GM19043 (cell line): ENCODE data around the gene DNER.

Experiments used
- ATAC-seq: cut with Tn5 transposase; IDR thresholded peaks from one replicate; pipeline ENCODE4 v1.9.1; 2021; ENCODE audit warnings: low read depth; ENCODE audit not compliant: unreplicated experiment

Gene DNER

DNA sequence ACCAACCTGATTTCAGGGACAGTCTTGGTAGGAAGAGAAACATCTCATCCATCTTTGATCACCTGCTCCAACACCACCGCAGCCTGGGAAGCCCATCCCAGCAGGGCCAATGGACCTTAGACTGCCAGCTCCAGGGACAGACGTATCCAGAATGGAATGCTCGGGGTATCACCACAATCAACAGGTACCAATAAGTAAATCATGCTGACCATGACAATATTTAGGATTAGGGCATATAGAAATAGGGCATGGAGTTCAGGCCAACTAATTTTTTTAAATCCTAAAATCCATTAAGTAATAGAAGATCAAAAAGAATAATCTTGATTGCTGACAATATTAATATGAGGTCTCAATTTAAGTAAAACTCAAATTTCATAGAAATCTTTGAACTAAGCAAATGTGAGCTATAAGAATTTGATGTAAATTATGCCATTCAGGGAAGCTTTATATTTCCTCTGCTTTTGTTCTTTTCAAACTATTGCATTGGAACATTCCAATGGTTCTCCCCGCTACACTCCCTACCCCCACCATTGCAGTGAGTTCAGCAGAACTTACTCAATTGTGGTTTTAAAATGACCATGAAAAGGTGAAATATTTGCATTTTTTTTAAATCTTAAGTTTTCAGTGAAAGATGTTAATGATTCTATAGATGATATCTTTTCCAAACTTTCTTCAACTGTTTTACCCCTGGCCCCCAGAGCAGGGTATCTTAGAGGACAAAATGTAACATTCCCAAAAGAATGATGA is 138.6 kb downstream of the DNER start:
- ATAC-seq: no peak

DNA sequence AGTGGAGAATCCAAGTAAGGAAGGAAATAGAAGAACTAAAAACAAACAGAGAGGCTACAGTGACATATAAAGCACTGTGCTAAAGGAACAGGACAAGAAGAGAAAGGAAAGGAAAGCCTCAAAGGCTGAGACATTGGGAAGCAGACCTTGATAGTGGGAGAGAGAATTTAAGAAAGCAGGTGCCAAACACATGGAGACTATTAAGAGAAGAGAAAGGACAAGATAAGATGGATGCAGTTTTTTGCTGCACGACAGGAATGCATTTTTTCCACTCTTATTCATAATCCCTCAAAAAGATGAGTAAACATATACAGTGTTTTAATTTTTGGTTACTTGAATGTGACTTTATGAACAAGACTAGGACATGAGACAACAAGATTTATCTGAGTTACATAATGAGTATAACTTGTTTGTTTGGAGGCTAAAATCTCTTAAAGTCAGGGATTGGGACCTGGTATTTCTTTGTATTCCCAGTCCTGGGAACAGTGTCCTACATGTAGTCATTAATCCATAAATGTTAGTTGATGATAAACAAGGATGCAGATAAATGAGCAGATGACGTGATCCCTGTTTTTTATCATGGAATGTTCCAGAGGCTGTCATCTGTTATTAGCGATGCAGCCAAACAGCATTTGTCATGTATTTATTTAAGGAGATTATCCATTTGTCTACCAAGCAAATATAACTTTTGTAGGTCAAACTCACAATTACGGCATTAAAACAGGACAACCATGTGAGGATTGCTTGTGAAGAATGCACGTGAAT is 141.7 kb downstream of the DNER start:
- no peak for ATAC-seq

DNA sequence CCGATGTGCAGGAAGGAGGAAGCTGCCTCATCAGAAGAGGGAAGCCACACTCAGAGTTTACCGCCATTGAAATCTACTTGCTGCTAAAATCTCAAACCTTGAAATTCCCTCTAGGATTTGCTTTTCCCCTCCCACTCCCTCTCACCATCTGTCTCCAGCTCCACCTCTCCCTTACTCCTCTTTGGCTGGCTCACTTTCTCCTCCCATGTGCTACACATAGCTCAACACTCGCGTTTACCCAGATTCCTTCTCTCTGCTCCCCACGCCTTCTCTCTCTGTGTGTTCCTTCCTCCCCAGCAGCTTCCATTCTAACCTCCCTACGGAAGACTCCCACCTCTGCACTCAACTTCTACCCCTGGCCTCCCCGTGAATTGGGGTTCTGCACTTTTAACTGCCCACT is 143.1 kb downstream of the DNER start:
- no peak for ATAC-seq

GRCh38 chr2:229566370-229566769 is 148.0 kb downstream of the DNER start:
- no peak for ATAC-seq

- no peak for ATAC-seq
Measured at GRCh38 chr2:229564300-229564907, 150.0 kb downstream of the DNER start.

DNA sequence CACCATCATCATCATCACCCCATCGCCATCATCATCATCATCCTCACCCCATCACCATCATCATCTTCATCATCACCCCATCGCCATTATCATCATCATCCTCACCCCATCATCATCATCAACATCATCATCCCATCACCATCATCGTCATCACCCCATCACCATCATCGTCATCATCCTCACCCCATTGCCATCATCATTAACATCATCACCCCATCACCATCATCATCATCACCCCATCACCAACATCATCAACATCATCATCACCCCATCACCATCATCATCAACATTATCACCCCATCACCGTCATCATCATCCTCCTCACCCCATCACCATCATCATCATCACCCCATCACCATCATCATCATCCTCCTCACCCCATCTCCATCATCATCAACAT is 151.0 kb downstream of the DNER start:
- ATAC-seq: no peak

GRCh38 chr2:229562472-229563127 is 151.8 kb downstream of the DNER start:
- ATAC-seq: no peak

GRCh38 chr2:229559986-229560385 is 154.4 kb downstream of the DNER start:
- ATAC-seq: no peak

DNA sequence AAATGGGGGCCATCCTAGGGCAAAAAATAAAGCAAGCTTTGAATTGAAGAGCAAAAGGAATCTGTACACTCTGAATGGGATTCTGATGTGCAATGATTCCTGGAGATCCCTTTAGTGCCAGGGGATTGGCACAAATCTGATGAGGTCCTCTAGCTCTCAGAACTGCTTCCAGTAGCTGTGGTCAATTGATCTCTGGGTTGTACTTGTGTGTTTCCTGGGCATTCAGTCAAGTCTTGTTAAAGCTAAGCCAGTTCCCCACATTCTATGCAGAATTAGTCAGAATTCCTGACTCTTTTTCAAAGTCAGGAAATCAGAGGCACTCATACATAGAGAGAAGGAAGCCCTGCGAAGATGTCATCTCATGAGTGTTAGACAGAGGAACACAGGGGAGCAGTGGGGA is 161.3 kb downstream of the DNER start:
- ATAC-seq: no peak

DNA sequence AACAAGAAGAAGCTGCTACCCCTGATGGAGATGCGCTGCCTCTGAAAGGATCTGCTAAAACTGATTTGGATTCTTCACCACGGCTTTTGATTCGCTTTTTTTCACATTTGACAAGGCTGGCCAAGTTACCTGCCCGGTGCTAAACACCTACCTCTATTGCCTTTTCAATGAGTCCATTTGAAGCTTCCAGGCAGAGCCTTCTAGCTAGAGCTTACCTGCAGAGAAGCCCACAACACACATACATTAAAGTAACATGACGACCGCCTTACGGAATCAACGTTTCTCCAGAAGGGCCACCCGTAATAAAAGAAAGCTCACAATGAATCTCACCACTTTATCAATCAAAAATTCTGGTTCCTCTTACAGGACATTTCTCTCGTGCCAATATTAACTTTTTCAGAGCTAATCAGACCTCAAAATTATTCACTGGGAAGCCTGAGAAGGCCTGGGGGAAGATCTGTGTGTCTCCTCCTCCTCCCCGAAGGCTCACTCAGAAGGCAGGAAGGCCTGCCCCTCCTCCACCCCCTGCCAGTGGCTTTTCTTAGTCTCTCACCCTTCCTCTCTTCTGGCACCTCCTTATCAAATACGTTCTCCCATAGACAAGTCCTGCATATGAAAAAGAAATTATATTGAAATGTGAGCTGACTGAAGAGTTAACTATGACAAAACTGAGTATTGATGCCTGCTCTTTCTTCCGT is 171.0 kb downstream of the DNER start:
- no peak for ATAC-seq

DNA sequence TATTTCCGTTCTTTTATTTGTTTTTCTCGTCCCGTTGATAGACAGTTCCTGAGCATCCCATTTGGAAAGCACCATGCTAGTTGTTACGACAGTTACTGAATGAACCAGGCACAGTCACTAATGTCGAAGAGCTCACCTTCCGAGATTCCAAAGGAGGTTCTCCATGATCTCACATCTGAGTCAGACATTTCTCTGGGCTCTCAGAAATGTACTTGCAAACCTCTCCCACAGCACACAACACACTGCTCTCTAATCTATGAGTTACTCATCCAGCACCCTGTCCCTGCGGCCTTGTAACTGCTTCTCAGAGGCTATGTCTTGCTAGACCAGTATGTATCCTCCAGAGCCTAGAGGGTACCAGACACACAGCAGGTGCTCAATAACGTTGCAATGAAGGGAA is 174.7 kb downstream of the DNER start:
- ATAC-seq: no peak

GRCh38 chr2:229531594-229531993 is 182.8 kb downstream of the DNER start:
- ATAC-seq: no peak

GRCh38 chr2:229530434-229530833 is 183.9 kb downstream of the DNER start:
- no peak for ATAC-seq

DNA sequence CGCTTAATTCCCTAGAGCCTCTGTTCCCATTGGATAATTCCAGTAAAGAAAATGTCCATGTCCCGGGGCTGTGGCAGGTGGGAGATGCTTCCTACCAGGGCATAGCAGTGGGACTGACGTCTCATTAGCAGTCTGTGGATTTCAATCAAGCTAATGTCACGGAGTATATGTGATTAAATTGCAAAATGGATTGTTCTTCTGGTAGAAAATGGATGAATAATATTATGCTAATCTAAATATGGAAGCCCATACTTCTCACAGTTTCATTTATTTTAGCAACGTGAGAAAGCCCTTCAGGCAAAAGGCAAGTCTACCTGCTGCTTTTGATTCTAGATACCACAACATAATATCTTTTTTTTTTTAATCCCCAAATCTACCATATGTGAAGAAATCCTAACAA is 185.5 kb downstream of the DNER start:
- ATAC-seq: no peak

DNA sequence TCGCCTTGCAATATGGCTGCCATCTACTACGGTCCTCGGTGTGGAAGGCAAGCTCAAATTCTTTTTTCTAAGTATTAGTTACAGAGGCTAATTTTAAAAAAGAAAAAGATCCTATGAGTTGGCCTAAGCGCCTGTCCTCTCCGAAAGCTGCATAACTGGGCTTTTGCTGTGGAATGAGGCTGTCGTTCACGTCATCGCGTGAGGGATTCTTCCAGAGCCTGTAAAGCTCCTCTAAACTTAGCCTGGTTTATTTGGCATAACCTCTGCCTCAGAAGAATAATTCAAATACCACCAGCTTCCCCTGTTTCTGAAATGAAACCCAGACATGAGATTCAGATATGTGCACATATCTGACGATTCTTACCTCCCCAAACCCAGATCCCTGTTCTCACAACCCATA is 187.4 kb downstream of the DNER start:
- ATAC-seq: no peak

- no peak for ATAC-seq
Measured at GRCh38 chr2:229524799-229525198, 189.6 kb downstream of the DNER start.

DNA sequence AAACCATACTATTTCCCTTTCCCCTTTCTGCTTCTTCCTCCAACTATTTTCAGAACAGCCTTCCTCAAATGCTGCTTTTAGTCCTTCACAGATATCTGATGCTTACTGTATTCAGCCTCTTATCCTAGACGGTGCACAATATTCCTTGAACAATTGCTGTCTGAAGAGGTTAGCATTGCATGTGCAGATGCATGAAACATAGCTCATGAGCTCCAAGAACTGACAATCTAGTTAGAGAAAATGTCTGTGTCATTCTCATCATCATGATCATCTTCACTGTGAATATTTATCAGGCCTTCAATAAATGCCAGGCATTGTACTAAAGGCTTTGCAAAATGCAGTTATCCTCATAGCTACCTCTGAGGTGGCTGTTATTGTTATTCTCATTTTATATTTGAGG is 190.7 kb downstream of the DNER start:
- ATAC-seq: no peak

DNA sequence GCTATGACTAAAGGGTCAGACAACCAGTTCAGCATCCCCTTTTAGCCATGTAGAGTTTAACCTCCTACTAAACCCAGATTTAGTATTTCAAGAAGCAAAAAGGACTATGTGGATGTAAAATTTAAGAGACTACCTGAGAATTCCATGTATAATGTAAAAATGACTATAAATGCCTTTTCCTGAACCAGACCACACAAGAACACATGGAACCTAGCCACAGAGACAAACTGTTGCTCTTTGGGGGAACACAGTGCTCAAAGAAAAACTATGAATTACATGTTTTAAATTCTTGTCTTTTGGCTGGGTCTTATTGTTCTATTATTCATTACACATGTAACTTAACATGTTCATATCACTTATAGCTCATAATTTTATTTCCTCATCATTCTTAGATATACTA is 192.8 kb downstream of the DNER start:
- no peak for ATAC-seq

DNA sequence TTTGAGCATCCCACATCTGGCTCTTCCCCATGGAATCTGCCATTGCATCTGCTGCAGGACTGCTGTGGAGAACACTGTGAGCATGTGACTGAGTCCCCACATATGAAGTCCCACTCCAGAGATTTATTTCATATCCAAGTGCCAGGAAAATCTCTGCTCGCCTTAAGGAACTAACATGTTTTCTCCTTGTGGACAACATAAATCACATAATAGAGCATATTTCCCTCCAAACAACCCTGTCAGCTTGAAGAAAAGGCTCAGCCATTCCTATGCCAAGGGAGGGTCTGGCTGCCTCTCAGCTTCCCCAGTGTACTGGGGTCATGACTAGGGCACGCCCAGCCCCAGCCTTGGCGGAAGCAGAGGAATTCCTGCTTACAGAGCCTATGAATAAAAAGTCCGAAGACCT is 193.7 kb downstream of the DNER start:
- ATAC-seq: no peak

GRCh38 chr2:229519655-229520430 is 194.5 kb downstream of the DNER start:
- peak; percentile 81 for ATAC-seq
